ENCODE data around the gene HRH3.

Gene HRH3

DNA sequence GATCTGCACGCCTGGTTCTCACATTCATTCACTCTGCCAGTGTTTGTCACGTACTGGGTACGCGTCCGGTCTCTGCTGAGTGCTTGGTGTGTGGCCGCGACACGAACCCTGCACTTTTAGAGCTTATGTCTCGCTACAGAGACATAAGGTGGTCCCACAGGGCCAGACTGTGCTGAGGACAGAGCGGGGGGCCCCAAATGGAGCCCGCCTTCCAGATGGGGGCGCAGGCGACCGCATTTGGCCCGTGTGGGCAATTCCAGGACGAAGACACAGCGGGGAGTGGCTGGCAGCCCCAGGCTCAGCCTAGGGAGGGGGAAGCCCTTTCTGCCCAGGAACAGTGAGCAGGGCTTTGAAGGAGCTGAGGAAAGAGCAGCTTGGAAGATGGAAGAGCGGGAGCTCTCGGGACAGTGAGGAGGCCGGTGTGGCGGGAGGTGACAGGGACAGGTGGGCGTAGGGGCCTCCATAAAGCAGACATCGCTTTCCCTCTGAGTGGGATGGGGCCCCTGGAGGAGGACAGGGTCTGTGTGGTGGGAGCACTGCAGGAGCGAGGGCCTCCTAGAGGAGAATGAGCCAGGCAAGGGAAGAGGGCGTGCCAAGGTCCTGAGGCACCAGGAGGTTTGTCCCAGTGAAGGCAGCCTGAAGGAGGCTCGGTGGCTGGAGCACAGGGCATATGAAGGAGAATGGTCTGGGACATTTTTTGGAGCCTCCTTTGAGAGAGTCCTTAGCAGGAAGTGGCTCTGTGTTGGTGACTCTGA is 45.0 kb downstream of the HRH3 start:
- no peak for DNase-seq

DNA sequence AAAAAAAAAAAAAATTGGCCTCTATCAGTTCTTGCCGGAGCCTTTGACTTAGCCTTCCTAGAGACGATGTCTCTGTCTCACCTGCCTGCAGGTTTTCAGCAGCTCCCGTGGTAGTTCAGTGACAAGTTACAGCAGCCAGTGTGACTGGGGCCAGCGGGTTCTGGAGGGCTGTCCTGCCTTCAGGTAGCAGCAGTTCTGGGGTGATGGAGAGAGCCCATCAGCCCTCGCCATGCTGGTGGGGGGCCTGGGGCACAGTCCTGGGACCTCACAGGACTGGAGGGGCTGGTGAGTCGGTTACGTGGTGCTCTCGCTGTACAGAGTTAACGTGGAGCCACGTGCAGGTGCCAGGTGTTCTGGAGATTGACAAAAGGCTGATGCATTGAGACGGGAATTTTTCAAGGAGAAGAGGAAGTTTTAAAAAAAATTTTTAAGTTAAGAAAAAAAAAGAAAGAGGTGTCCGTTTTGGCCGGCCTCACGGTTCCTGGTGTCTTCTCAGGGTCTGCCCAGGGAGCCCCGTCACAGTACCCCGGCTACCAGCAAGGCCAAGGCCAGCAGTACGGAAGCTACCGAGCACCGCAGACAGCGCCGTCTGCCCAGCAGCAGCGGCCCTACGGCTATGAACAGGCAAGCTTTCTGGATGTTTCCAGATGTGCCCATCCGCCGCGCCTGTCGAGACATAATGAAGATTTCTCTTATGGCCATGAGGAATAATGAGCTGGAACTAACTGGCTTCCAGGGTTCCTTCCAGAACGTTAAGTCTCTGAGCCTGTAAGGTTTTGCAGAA is 45.9 kb downstream of the HRH3 start:
- no peak for DNase-seq

DNA sequence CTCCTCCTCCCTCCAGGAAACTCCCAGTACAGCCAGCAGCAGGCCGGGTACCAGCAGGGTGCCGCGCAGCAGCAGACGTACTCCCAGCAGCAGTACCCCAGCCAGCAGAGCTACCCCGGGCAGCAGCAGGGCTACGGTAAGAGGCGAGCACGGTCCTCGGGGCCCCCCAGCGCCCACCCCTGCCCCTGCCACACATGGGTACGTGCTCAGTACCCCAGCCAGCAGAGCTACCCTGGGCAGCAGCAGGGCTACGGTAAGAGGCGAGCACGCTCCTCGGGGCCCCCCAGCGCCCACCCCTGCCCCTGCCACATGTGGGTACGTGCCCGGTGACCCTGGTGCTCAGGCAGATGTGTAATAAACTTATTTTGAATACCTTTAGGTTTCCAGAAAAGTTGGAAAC is 47.4 kb downstream of the HRH3 start:
- no peak for DNase-seq

DNA sequence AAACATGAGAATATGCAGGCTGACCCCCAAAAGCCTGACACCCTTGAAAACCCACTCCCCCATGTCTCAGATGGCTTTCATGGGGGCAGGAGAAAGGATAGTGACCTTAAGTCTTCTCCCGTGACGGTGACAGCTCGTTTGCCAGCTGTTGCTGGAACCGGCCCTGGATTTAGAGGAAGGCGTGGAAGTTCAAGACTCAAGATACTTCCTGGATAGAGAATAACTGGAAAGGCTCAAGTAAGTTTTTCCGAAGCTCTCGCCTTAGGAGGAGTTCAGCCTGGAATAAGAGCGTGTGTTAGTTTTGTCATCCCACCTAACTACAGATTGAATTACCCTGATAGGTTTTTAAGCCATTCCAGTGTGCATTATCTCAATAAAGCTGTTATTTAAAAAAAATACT is 48.8 kb downstream of the HRH3 start:
- no peak for DNase-seq

DNA sequence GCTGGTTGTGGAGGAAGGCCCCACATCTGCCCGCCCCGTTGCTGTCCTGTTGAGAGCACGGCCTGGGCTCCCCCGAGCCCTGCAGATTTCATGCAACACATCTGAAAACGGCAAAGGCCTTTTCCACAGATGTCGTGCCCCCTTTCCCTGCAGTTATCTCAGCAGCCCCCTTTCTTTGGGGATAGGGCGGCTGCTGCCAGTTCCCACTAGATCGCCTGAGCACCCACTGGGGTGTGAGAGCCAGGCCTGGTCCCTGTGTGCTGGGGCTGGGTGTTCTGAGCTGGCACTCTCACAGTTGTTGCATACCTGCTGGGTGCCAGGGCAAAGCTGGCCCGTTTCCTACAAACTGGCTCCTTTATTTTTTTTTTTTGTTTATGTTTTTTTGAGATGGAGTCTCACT is 49.5 kb downstream of the HRH3 start:
- no peak for DNase-seq

DNA sequence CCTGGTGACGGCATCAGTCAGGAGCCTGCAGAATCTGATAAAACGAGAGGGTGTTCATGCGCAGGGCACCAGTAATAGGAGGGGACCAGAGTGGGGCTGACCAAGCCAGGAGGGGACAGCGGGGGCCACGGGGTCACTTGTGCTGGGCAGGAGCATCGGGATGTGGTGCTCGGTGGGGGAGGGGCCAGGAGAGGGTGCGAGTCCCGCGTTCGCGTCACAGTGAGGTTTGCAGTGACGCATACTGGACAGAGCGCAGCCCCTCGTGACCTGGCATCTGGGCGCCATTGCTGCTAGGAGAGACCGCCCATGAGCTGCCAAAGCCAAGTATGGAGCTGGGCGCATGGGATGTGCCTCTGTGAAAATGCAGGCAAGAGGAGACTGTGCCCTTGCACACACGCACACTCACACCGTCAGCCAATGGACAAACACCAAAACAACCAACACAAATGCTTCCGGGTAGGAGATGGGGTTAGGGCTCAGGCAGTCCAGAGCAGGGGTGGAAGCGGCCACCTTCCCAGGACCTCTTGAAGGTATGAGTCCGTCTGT is 51.1 kb downstream of the HRH3 start:
- DNase-seq: no peak

DNA sequence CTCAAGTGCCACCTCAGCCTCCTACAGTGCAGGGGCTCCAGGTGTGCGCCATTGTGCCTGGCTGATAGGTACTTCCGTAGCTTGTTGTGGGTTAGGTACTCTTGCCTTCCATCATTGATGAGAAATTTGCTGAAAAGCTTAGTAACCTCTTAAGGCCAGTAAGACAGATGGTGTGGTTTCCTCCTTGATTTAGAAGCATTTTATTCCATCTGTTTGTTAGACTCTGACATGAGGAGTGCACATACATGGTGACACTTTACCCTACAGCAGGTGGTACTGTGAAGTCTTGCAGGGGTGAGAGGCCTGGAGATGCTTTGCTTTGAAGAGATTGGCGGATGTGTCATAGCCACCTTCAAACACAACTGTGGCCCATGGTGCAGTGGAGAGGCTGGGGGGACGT is 52.0 kb downstream of the HRH3 start:
- DNase-seq: no peak

DNA sequence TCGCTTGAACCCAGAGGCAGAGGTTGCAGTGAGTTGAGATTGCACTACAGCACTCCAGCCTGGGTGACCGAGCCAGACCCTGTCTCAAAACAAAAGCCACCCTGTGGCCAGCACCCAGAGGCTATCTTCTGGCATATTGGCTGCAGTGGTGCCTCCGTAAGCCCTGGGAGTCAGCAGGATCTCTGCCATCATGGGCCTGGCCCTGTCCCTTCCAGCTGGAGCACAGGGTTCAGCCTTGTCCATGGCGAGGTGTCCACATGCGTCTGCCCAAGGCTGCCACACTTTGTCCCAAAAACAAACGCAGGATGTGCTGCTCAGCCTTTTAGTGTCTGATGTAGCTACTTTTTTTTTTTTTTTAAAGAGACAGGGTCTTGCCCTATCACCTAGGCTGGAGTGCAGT is 52.6 kb downstream of the HRH3 start:
- DNase-seq: no peak

DNA sequence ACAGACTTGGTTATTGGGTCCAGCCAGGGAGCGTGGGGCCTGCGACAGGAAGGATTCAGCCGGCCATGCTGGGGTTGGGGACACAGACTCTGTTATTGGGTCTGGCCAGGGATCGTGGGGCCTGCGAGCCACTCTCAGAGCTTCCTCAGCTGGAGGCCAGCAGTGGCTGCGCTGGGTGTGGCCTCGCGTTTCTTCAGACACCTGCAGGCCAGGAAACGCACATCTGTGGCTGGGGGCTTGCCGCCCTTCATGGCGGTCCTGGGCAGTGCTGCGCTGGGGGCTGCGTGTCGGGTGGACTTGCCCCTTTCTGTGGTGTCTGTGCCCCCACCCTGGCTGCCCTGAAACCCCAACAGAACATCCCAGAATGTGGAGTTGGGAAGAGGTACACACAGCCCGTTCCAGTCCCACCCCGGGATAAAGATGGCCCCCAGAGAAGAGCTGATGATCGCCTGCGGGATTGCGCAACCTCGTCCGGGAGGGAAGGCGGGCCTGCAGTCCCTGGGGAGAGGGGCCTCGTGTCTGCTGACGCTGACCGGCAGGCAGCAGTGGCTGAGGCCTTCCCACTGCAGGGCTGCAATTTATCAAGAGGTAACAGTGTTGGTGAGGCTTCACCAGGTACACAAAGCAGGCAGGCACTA is 54.2 kb downstream of the HRH3 start:
- DNase-seq: no peak
